ENCODE data around the gene KRT2.

KRT2 gene

GRCh38 chr12:52615208-52615868 lies 36.7 kb downstream of the KRT2 start:
- no peak for DNase-seq (ENCODE audit: low read depth)

GRCh38 chr12:52614381-52615207 lies 37.4 kb downstream of the KRT2 start:
- no peak for DNase-seq (ENCODE audit: low read depth)

GRCh38 chr12:52613384-52614030 lies 38.5 kb downstream of the KRT2 start:
- DNase-seq (ENCODE audit: low read depth), result no peak

GRCh38 chr12:52612431-52613383 lies 39.3 kb downstream of the KRT2 start:
- DNase-seq (ENCODE audit: low read depth), result no peak

GRCh38 chr12:52611080-52611468 lies 40.9 kb downstream of the KRT2 start:
- no peak for DNase-seq (ENCODE audit: low read depth)

GRCh38 chr12:52608826-52609630 lies 43.0 kb downstream of the KRT2 start:
- no peak for DNase-seq (ENCODE audit: low read depth)

- DNase-seq (ENCODE audit: low read depth), result no peak
These were observed 43.9 kb downstream of the KRT2 start for GRCh38 chr12:52608161-52608560.

- no peak for DNase-seq (ENCODE audit: low read depth)
These were observed 44.7 kb downstream of the KRT2 start for GRCh38 chr12:52607314-52607713.

GRCh38 chr12:52606581-52607218 lies 45.3 kb downstream of the KRT2 start:
- DNase-seq (ENCODE audit: low read depth), result no peak

- no peak for DNase-seq (ENCODE audit: low read depth)
These were observed 45.9 kb downstream of the KRT2 start for GRCh38 chr12:52606096-52606495.

- no peak for DNase-seq (ENCODE audit: low read depth)
These were observed 46.5 kb downstream of the KRT2 start for GRCh38 chr12:52605542-52605941.

GRCh38 chr12:52604859-52605258 lies 47.2 kb downstream of the KRT2 start:
- DNase-seq (ENCODE audit: low read depth), result no peak

- no peak for DNase-seq (ENCODE audit: low read depth)
These were observed 48.7 kb downstream of the KRT2 start for GRCh38 chr12:52603314-52603713.

- no peak for DNase-seq (ENCODE audit: low read depth)
These were observed 49.5 kb downstream of the KRT2 start for GRCh38 chr12:52602552-52602951.

- DNase-seq (ENCODE audit: low read depth), result no peak
These were observed 50.3 kb downstream of the KRT2 start for GRCh38 chr12:52601671-52602070.

- no peak for DNase-seq (ENCODE audit: low read depth)
These were observed 51.0 kb downstream of the KRT2 start, which contains the start of gene KRT72 for GRCh38 chr12:52600941-52601481. Gene KRT72 (minus strand): TSS chr12:52601463. CDS start chr12:52601452, 11 bp downstream.

GRCh38 chr12:52600475-52600874 lies 51.5 kb downstream of the KRT2 start:
- no peak for DNase-seq (ENCODE audit: low read depth)

GRCh38 chr12:52600071-52600470 lies 51.9 kb downstream of the KRT2 start:
- DNase-seq (ENCODE audit: low read depth), result no peak

- DNase-seq (ENCODE audit: low read depth), result no peak
These were observed 53.0 kb downstream of the KRT2 start for GRCh38 chr12:52598966-52599365.
